Stimulated activated CD4-positive, alpha-beta T cell treated with anti-CD3 and anti-CD28 coated beads, TNF-alpha, amount 100 ng/mL, for 4 hours (primary cell): Measurements from ENCODE around the gene CD63.

Experiments
- DNase-seq, 3 experiments: peaks; one replicate each; pipeline ENCODE4 v3.0.0-alpha.2; 2020; ENCODE audit warnings: low read depth in 3 of 3

The CD63 gene

GRCh38 chr12:55721601-55722213 is 7.1 kb downstream of the CD63 start:
- no peak for DNase-seq

- no peak for DNase-seq
Observed at GRCh38 chr12:55720894-55721444, 7.8 kb downstream of the CD63 start.

GRCh38 chr12:55720071-55720564 is 8.7 kb downstream of the CD63 start, which contains the start of gene RDH5:
Gene RDH5, plus strand, starts transcription at chr12:55720393. Its CDS starts 792 bp downstream, at chr12:55721185.
- no peak for DNase-seq

- no peak for DNase-seq
Observed at GRCh38 chr12:55719371-55719770, 9.4 kb downstream of the CD63 start.

GRCh38 chr12:55718624-55719275 is 10.1 kb downstream of the CD63 start:
- DNase-seq, result no peak

GRCh38 chr12:55718015-55718414 is 10.8 kb downstream of the CD63 start:
- no peak for DNase-seq

- DNase-seq, result no peak
Observed at GRCh38 chr12:55717011-55718007, 11.5 kb downstream of the CD63 start.

- DNase-seq, result no peak
Observed at GRCh38 chr12:55716582-55716957, 12.2 kb downstream of the CD63 start.

- DNase-seq, result peak; percentile 81 to 94 (median 84)
Observed at GRCh38 chr12:55715833-55716581, 12.8 kb downstream of the CD63 start, which contains the start of gene BLOC1S1. Gene BLOC1S1, plus strand, starts transcription at chr12:55716046. Its CDS starts 6 bp downstream, at chr12:55716052.

- DNase-seq, result no peak
Observed at GRCh38 chr12:55715169-55715764, 13.5 kb downstream of the CD63 start.

GRCh38 chr12:55713721-55714120 is 15.1 kb downstream of the CD63 start:
- DNase-seq, result no peak

GRCh38 chr12:55712700-55713415 is 16.0 kb downstream of the CD63 start:
- DNase-seq, result no peak

- DNase-seq, result no peak
Observed at GRCh38 chr12:55711786-55712553, 16.8 kb downstream of the CD63 start.

GRCh38 chr12:55708695-55709233 is 20.0 kb downstream of the CD63 start:
- no peak for DNase-seq

- DNase-seq, result peak; percentile 43 to 56 (median 44)
Observed at GRCh38 chr12:55707841-55708694, 20.7 kb downstream of the CD63 start, which contains the start of gene ITGA7. Gene ITGA7, minus strand, starts transcription at chr12:55707904. Its CDS starts 222 bp downstream, at chr12:55707682.

GRCh38 chr12:55707219-55707671 is 21.6 kb downstream of the CD63 start:
- no peak for DNase-seq

GRCh38 chr12:55706568-55707218 is 22.1 kb downstream of the CD63 start:
- no peak for DNase-seq
